HG02759 (cell line): ENCODE results near the gene RERE.

Experiments used
- ATAC-seq: cut with Tn5 transposase; IDR thresholded peaks from one replicate; pipeline ENCODE4 v1.9.1; 2021; ENCODE audit warnings: mild to moderate bottlenecking, moderate library complexity; ENCODE audit not compliant: unreplicated experiment

Gene RERE

DNA sequence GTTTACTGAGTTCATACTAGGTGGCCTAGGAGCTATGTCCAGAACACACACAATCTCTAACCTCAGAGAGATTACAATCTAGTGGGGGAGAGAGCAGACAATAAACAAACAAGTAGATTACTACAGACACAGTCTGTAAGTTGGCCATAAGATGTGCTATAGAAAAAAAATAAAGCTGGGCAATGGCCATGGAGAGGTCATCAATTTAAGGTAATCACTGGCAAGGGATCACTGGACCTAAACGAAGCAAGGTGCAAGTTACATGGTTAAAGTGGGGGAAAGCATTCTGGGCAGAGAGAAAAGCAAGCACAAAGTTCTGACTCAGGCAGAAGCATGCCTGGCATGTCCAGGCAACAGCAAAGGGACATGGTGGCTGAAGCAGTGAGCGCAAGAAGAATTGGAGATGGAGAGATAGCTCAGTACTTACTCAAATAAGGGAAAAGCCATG lies 147.0 kb downstream of the RERE start:
- ATAC-seq: no peak

DNA sequence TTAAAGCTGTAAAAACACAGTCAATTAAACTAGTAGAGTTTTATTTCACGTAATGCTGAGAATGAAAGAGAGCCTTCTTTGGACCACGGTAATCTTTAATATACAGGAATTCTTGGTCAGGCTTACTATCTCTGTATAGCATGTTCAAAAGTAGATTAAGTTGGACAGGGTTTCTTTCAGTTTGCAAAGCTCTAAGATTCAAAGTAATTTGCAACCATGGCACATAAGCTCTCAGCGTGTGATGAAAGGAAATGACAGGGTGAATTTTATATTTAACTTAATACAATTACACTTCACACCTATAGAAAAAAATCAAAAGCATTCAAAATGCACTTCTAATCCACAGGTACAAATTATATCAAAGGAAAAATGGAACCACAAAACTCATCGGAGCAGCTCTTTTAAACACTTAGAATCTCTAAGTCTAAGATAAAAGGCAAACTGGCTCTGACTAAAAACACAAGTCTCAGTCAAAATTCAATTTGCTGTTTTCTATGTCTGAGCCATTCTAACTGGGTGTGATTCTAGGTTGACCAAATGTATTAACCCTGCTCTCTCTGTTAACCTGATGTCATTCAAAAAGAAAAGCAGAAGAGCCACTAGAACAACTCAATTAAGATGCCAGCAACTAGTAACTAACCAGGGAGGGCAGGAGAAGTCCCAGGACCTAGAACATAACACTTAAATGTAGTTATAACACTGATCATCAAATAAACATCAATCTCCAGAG lies 147.7 kb downstream of the RERE start:
- ATAC-seq: no peak

DNA sequence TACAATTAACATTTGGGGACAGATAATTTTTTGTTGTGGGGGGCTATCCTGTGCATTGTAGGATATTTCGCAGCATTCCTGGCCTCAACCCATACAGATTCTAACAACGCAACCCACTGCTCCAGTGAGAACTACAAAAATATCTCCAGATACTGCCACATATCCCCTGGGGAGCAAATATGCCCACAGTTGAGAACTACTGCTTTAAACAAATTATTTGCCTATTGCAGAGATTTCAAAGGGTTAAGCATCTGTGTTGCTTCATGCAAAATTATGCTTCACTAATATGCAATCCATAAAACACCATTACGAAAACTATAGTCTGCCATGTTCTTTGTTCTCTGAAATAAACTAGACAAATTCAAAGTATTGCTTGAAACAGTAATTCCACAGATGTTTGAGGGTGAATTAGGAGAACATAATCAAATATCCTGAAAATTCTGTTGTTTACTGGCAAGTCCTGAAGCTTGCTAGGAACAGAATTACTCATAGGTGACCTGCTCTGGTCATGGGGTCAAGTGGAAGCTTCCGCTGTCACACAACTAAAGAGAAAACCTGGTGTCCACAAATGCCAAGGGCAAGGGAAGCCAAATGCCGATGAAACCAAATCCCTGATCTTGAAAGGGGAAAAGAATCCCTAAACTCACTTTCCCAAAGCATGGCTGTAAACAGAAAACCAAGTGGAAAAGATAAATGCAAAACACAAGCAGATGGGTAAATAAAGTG lies 149.4 kb downstream of the RERE start:
- ATAC-seq: no peak

DNA sequence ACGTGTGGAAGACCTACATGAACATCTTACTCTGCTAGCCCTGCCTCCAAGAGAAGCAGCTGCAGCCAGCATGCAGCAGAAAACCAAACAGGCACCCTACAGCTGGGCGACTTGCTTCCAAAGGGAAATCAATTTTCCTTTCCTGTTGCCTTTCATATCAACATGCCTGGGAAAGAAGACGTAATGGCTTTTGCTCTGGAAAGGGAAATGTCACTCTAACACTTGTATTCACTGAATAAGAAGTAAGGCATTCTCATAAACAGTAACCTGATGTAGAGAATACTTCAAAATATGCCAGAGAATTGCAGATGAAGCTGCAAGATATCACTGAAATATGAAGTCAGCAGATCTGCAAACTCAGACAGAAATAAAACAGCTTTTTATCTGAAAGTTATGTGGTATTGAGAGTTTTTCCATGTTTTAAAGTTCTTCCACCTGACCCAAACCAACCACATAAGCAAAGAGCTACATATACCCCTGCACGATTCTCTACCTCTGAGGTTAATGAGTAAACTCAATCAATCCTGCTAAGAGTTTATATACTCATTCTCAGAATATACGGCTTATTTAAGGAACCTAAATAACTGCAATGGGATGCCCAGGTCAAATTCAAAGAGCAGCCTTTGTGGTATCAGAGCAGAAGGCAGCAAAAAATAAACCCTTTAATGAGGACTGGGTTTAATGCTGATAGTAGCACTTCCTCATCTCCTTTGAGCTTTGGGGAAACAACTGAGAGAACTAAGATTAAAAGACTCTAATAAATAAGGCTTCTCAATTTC lies 150.9 kb downstream of the RERE start:
- peak; percentile 37 for ATAC-seq

DNA sequence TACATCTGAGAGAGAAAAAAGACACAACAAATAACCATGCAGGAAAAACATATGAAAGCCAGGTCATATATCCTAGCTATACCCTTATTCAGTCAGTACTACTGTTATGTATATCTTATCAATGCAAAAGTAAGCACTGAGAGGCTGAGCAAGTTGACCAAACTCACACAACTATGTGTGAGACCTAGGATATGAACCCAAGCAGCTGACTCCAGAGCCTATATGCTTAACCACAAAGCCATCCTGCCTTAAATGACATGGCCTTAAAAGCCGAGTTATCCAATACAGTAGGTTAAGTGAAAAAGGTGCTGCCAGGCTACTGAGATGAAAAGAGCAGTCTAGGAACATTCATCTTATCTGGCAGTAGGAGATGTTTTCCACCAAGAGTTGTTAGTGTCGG lies 151.6 kb downstream of the RERE start:
- no peak for ATAC-seq

DNA sequence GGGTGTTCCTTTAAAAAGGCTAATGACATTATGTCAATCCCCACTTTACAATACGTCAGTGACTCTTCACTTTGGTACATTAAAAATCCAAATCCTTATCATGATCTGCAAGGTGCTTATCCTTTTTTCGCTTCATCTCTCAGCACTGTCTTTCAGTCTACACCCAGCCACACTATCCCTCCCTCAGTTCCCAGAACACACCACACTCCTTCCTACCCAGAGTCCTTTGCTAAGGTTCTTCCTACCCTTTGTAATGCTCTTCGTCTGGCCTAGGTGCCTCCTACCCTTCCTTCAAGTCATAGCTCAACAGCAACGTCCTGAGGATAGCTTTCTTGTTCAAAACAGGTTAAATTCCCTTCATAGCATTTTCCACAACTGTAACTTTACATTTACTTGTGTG lies 152.6 kb downstream of the RERE start:
- ATAC-seq: no peak

DNA sequence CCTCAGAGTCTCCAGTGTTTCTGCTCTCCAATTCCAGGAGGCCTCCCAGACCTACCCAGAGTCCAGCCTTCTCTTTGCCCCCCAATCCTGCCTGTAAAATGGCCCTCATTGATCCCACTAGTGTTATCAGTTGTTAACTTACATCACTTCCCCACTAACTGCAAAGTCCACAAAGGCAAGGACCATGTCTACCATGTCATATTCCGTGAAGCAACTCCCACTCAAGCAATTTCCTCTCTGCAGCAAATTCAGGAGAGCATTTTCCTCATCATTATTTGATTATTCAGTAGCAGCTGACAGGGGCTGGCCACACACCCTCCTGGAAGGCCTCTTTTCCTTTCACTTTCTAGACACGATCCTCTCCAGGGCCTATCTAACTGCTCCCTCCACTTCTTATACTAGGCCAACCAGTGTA lies 153.5 kb downstream of the RERE start:
- ATAC-seq: peak; percentile 37

DNA sequence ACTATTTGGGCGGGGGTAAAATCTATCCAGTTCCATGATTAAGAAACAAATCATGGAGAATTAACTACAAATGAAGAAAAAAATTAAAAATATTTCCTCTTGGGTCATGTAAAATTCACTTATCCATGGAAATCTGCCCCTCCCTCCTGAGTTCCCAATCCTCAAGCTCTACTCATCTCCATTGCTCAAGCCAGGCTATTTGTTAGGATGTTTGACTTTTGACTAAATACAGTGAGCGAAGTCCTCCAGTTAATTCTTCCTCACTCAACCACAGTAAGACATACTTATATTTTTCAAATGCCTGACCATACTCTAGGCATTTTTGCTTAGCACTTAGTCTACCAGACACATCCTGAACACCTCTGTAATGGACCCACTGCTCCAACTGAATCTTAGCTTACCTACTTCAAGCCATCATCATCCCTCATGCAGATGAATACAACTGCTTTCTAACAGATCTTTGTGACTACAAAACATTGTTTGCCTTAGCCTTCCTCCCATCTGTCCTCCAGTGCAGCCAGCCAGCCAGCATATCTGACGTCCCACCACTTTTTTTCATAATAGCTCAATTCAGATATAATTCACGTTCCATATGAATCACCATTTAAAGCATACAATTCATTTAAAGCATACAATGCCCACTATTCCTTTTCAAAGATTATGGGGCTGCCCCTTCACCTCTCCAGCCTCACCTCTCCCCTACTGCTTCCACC lies 154.2 kb downstream of the RERE start:
- ATAC-seq: no peak

DNA sequence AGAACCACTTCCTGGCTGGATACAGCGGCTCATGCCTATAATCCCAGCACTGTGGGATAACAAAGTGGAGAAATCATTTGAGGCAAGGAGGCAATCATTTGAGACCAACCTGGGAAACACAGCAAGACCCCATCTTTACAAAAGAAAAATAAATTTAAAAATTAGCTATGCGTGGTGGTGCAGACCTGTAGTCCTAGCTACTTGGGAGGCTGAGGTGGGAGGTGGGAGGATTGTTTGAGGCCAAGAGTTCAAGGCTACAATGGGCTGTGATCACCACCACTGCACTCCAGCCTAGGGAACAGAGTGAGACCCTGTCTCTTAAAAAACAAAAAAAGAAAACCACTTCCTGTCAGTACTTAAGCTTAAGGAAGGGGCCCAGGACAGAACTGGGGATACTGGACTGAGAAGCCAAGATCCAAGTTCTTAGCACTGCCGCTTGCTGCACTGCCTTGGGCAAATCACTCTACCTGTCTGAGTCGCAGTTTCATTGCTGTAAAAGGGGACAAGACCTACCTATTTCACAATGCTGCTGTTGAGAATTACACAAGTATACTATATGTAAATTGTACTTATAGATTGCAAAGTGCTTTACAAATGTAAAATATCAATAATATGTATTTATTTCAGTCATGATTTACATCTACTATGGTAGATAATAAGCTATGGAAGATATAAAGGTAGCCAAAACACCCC lies 154.9 kb downstream of the RERE start:
- ATAC-seq: no peak

DNA sequence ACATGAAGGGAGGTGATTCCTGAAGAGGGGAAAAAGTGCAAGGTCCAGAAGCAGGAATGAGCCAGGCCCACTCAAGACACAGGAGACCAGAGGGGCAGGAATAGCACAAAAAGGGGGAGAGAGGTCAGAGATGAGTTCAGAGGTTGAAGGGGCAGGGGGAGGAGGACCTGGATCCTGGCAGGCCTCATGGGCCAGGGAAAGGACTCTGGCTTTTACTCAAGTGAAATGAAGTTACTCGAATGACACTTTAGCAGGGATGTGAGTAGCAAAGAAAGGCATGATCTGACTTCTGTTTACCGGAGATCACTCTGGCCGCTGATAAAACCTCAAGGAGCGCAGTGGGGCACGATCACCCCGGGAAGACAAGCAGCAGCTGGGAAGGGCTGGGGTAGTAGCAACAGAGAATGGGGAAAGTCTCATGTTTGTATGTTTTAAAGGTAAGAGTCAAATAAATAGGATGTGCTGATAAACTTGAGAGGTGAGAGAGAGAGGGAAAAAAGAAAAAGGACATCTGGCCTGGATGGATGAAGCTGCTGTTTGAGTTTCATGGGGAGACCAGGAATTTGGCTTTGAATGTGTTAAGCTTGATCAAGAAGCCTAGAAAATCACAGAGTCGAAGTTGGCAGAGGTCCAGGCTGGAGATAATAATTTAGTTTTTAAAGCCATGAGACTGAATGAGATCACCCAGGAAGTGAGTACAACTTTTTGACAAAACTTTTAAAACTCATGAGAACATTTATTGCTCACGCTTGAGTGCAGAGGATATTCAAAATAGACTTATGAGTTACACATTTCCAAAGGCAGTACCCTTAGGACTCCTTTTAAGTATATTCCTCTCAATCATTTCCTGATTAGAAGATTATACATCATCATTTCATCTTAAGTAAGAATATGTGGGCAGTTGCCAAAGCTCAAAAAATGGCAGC lies 156.0 kb downstream of the RERE start:
- ATAC-seq: no peak

DNA sequence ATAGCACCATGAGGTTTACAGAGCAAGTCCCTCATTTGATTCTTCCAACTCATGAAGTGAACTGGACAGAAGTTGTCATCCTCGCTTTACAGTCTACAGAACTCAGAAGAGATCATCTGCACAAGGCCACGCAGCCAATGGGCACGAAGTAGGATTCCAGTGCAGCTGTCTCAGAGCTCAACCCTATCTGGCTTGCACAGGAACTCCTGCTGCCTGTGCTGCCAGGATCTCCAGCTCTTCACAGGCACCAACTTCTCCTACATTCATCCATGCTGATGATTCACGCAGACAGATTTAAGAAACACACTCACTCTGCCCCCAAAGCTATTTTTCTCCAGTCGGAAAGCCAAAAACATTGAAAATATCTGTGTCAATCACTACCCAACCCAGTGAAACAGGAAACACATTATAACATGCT lies 157.0 kb downstream of the RERE start:
- ATAC-seq: no peak

DNA sequence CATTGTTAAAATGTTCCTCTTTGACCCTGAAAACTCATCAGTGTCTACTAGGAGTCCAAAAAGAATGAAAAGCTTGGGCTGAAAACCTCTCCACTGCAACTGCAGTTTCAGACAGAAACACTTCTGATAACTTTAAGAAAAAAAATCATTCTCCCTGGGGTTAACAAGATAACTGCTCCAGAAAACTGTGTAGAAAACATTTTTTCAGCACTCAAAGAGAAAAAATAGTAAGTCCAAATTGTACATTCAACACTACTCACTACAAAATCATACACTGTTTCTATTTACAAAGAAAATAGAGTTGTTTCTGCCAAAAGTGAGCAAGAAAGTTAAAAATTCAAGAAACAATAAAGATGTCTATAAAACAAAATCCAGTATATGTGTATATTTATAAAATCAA lies 157.8 kb downstream of the RERE start:
- ATAC-seq: no peak

DNA sequence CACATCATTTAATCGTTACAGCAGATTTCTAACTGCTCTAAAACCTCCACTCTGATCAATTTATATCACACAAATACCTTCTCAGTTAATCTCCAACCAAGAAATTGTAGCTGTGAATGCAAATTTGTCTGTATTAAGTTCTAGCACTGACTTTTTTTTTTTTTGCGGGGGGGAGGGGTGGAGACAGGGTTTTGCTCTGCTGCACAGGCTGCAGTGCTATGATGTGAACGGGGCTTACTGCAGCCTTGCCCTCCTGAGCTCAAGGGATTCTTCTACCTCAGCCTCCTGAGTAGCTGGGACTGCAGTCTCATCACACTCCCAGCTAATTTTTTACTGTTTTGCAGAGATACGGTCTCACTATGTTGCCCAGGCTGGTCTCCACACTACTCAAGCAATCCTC lies 163.6 kb downstream of the RERE start:
- no peak for ATAC-seq

DNA sequence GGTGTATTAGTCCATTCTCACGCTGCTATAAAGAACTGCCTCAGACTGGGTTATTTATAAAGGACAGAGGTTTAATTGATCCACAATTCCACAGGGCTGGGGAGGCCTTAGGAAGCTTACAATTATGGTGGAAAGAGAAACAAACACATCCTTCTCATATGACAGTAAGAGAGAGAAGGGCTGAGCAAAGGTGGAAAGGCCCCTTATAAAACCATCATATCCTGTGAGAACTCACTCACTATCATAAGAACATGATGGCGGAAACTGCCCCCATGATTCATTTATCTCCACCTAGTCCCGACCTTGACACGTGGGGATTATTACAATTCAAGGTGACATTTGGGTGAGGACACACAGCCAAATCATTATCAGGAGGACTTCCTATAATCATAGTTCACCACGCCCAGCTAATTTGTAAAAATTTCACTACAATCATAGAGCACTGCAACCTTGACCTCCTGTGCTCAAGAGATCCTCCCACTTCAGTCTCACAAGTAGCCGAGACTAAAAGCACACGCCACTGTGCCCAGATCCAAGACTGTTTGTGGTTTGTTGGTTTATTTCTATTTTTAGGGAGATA lies 164.9 kb downstream of the RERE start:
- ATAC-seq: no peak

DNA sequence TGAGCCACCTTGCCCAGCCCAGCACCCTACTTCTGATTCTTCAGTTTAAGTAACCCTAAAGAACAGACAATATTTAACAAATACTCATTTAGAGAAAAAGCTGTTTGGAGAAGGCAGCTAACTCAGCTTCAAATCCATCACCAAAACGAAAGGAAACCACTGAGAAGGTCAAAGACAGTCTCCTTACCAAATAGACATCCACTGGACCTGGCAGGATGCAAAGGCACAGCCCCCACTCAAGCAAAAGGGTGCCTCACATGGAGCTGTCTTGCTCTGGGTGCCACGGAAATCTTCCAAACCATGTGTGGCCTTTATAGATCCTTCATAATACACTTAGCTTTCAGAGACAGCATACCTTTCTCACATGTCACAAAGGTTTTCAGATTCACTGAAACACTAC lies 165.5 kb downstream of the RERE start:
- ATAC-seq: no peak

DNA sequence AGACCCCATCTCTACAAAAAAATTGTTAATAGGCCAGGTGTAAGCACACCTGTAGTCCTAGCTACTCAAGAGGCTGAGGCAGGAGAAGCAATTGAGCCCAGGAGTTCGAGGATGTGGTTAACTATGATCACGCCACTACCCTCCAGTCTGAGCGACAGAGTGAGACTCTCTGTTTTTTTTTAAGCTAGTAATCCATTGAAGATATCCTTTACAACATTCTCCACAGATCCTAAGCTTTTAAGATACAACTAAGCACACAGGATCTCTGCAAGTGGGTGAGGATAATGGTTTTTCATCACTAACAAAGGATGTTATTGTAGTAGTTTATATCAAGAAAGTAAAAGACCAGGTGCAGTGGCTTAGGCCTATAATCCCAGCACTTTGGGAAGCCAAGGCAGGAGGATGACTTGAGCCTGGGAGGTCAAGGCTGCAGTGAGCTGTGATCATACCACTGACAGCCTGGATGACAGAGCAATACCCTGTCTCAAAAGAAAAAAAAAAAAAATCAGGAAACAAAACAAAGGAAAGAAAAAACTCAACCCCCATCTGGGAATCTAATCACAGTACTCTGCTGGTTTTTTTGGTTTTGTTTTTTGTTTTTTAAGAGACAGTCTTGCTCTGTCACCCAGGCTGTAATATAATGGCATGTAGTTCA lies 166.1 kb downstream of the RERE start:
- ATAC-seq: peak; percentile 41

DNA sequence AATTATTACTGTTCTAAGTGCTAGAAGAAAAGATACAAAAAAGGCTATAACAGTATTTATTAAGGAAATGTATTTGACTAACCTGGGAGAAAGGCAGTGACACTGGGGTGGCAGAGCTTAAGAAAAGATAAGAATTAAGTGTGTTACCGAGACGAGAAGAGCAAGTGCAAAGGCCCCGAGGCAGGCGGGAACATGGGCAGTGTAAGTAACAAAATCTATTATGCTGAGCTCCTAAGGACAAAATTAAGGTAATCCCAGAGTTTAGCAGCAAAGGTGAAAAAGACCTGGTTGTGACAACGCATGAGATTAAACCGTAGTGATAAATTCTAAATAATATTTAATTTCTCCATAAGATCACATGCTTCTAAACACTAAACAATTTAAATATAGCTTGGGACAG lies 167.6 kb downstream of the RERE start:
- ATAC-seq: no peak

DNA sequence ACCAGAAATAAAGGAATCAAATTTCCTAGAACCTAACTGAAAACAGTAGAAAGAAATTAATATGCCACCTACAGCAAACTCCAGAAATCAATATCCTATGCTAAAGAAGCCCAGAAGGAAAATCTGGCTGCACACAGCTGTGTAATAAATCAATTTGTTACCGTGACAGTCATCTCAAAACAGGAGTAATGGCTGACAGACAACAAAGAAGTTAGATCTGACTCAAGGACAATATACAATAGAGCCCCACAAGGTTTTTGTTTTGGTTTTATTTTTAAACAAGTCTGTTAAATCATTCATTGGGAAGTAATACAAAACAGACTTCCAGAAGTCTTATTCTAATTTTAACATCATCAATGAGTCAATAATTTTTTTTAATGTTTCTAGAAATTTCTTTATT lies 168.4 kb downstream of the RERE start:
- ATAC-seq: no peak

DNA sequence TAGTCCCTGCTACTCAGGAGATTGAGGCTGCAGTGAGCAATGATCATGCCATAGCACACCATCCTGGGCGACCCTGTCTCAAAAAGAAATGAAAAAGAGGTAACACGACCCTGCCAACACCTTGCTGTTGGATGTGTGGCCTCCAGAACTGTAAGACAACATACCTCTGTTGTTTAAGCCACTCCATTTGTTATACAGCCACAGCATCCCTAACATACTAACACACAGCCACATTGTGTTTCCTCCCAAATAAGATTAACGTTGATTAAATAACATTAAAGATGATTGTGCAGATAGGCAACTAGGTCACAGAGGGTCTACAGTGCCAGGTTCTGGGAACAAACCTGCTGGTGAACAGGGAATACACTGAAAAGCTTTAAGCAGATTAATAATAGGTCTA lies 170.4 kb downstream of the RERE start:
- no peak for ATAC-seq
